Stimulated activated naive CD4-positive, alpha-beta T cell (primary cell): Measurements from ENCODE around the gene STK25.
"Not testable (repeated sequence)": the region's sequence is repeated elsewhere in the genome, so short reads cannot be mapped to it uniquely, and the experiment has no call there.

Source experiments
- DNase-seq, 6 experiments: peaks; one replicate each; lab custom pipeline; 2025; lab: John Stamatoyannopoulos, UW

The STK25 gene

DNA sequence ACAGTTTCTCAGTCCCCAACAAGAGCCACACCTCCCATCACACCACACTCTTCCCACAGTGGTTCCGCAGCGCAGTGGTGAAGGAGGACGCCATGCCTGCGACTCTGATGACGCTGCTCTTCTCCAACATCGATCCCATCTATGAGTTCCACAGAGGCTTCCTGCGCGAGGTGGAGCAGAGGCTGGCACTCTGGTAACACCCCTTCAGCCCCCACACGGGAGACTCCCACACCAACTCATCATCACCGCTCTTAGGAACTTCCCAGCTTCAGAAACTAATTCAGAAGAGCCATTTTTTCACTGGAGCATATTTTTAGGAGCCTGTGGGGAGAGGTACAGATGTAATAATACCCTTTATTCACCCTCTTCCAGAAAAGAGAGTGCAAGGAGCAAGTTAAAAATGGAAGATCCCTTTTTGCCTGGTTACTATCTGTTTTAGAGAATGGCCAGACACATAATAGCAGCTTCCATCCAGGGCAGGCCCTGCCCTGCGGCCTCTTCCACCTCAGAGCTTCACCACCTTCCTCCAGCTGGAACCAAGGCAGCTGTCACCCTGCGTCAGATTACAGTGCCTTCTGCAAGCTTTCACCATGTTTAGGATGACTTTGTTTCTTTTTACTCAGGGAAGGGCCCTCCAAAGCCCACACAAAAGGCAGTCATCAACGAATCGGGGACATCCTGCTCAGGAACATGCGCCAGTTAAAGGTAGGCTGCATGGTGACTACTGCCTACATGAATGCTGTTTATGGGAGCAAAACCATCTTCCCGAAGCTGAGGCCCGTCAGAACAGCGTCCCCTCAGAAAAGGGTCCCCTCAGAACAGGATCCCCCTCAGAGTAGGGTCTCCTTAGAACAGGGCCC lies 44.9 kb downstream of the STK25 start:
- DNase-seq: no peak

DNA sequence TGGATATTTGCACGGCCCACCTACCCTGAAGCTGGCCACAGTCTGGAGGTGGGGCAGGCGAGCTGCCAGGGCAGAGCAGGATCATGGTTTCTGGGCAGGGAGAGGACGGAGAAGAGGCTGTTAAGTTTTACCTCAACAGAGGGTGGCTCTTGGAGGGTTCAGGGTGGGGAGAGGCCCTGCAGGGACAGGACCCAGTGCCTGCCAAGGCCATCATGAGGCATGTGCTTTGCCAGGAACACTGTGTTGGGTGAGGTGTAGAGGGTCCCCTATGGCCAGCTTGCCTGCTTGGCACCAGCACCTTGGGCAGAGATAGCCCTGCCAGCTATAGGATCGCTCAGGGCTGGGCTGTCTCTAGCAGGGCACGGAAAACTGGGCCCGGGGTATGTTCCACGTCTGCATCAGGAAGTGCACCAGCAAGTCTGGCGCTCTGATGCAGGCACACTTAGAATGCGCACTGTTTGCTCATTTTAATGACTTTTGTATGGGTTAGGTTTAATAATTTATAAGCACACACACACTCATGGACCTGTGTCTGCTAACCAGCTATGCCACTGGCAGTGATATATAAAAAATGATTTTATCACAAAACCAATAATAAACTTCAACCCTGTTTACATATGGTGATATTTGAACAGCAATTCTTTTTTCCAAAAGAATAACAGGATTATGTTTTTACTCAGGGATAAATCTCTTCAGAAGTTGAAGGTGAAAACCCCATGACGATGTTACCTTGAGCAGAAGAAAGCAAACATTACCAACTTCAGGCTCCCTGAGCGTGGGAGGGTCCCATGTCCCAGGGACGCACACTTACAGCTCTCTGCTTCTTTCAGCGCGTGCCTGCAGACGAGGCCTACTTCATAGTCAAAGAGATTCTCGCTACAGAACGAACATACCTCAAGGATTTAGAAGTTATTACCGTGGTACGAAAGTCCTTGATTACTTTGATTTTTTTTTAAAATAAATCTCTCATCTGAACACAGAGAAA lies 46.4 kb downstream of the STK25 start:
- DNase-seq: no peak

DNA sequence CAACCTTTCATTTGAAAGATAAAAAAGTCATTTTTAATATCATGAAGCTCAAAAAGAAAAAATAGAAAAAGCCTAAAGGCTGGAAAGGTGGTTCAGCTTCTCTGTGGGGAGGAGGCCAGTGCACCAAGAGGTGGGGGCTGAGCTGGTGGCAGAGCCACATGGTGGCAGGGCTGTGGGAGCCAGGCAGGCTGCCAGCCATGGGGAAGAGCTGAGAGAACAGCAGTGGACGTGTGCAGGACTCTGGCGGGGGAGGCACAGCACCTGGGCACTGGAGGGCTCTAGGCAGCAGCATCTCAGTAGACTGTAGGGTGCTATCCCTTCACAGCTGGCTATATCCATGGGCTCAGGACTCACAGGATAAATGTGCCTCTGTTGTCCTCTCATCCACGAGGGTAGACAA lies 47.8 kb downstream of the STK25 start:
- DNase-seq: no peak

DNA sequence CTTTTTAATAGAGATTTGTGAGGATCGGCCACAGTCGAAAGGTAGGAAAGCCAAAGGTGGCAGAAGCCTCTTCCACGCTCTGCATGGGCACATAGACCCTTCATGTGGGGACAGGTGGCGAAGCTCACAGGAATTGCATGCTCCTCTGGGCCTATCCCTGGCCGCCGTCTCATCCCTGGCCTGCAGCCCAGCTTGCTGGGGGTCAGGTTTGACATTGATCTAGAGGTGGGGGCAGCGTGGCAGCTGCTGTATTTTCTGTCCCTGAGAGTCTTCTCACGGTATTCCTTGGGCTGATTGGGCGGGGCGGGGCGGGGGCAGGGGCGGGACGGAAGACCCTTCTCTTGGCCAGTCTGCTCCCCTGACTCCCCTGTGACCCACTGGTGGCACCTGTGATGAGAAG lies 48.9 kb downstream of the STK25 start:
- DNase-seq: no peak

DNA sequence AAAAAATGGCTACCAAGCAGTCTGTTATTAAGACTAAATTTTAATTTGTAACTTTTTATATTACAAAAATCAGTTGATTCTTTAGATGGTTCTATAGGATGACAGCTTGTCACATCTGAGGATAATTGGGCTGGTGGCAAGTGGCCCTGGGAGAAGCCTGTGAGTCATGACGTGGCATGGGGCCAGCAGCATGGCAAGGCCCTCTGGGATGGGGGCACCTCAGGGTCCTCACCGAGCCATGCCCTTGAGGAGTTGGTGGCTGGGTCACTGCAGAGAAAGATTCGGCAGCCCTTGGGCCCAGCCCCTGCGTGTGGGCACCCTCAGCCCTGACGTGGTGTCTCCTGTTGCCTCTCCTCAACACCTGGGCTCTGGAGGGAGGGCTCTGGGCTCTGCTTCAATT lies 49.7 kb downstream of the STK25 start:
- DNase-seq: no peak

DNA sequence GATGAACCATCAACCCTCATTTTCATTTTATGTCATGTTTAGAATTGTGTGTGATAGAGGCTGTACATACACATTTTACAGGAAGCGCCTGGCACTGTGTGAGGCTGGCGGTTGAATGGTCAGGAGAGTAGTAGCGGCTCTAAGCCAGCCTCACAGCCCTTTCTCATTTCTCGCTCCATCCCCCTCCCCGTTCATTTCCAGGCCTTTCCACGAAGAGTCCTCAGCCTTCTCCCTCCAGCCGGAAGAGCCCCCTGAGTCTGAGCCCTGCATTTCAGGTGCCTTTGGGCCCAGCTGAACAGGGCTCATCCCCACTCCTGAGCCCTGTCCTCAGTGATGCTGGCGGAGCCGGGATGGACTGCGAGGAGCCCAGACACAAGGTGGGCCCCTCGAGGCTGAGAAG lies 51.8 kb downstream of the STK25 start:
- no peak for DNase-seq

DNA sequence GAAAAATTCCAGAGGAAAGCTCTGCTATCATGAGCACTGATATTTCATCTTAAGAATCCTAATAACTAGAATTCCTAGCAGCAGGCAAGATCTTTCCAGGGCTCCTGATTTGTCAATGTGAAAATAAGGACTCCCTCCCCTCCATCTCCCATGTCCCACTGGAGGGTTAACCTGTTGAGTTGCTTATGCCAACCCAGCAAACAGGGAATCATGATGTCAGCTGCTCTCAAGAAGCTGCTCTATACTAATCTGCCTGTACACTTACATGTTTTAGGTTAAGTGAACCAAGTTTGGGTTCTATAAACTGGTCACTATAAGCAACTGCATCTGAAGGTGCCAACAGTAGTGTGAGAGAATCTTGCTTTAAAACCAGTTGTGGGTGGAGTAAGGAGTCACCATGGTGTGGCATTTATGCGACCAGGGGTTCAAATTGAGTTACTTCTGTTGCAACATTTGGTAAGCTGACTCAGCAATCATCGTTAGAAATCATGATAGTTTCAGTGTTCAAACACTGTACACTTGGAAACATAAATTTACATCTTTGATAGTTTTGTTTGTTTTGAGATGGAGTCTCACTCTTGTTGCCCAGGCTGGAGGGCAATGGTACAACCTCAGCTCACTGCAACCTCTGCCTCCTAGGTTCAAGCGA lies 53.4 kb downstream of the STK25 start:
- no peak for DNase-seq

DNA sequence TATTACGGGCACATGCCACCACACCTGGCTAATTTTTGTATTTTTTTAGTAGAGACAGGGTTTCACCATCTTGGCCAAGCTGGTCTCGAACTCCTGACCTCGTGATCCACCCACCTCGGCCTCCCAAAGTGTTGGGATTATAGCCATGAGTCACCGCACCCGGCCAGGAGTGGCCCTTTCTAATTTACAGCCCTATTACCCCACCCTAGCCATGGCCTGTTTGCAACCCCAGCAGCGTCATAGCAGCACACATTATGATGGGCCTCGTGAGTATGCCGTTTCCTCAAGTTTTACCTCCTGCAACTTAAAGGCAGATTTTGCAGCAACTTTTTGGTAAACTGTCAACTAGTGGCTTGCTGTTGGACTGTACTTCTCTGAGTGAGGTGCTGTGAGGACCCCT lies 54.5 kb downstream of the STK25 start:
- not testable (repeated sequence) for DNase-seq

DNA sequence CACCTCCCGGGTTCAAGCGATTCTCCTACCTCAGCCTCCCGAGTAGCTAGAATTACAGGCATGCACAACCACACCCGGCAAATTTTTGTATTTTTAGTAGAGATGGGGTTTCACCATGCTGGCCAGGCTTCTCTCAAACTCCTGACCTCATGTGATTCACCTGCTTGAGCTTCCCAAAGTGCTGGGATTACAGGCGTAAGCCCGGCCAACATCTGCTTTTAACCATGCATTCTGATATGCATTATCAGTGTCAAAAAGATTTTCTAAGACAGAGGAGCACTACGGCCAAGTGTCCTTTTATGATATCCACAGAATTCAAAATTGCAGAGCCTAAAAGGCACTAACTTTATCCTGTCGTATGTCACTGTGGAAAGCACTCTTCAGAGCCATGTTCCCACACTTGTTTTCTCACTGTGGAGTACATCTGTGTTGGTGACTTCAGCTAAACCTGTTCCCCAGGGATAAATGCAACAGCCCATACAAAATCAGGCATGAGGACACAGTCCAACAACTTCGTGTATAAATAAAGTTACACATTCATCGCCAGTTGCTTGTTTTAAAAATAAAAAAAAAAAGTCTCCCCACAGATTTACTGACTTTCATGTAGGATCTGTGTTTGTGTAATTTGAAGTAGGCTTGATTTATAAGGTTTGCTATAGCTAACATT lies 56.4 kb downstream of the STK25 start:
- no peak for DNase-seq

DNA sequence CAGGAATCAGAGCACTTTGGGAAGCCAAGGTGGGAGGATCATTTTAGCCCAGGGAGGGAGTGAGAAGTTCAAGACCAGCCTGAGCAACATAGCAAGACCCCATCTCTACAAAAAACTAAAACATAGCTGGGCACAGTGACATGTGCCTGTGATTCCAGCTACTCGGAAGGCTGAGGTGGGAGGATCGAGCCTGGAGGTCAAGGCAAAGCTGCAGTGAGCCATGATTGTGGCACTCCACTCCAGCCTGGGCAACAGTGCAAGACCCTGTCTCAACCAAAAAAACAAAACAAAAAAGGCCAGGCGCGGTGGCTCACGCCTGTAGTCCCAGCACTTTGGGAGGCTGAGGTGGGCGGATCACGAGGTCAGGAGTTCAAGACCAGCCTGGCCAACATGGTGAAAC lies 58.3 kb downstream of the STK25 start:
- not testable (repeated sequence) for DNase-seq

DNA sequence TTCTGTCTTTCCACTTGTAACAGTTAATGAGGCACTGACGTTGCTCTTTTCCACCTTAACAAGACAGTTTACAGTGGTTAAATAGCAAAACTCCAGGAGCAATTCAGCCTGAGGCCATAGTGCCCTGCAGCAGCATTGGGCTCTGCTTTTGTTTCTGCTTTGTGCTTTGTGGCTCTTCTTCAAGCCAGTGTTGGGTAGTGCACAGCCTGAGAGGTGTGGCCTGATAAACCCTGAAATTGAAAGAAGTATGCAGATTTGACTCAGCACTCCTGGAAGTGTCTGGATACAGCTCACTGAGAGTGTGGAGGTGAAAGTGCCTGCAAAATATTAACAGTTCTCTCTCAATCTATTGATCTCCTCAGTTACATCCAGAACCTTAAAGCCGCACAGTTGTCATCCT lies 63.0 kb downstream of the STK25 start:
- DNase-seq: no peak

DNA sequence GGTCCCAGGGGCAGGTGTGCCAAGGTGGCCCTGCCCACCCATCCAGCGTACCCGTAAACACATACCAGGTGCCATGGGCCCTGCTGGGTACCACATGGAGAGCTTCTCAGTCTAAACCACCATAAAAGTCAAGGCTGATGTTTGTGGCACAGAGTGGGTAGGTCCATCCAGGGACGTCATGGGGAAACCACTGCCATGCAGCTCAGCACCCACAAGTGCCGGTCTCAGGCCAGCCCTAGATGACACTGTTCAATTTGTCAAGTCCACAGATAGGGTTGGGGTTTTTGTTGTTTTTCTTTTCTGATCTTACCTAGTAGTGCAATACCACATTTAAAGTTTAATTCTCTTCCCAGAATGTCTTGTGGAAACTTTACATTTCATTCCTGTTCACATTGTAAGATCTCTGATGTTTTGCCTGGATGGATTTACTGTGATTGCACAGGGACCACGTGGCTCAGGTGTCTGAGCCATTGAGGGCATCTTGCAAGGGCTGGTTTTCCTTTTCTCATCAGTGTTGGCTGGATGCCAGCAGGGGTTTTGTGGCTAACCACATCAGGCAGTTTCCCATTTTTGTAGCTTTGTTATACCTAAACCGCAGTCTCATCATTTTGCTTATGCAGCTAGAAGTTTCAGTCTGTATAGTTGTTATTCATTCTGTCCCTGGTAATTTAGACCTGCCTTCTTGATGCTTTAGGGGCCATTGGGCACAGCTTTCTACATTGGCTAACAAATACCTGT lies 64.7 kb downstream of the STK25 start:
- DNase-seq: peak; percentile 78 to 98 (median 88)
